HG03432 (cell line): ENCODE data around the gene KCNK1.

ENCODE experiments used
- ATAC-seq: cut with Tn5 transposase; IDR thresholded peaks from one replicate; pipeline ENCODE4 v1.9.1; 2021; ENCODE audit warnings: mild to moderate bottlenecking, moderate library complexity; ENCODE audit not compliant: unreplicated experiment

KCNK1 gene

GRCh38 chr1:233613252-233614172 lies at the start of gene KCNK1:
KCNK1 (plus strand) TSS chr1:233614106; CDS start chr1:233614172, 66 bp downstream.
- ATAC-seq, result peak; percentile 24

DNA sequence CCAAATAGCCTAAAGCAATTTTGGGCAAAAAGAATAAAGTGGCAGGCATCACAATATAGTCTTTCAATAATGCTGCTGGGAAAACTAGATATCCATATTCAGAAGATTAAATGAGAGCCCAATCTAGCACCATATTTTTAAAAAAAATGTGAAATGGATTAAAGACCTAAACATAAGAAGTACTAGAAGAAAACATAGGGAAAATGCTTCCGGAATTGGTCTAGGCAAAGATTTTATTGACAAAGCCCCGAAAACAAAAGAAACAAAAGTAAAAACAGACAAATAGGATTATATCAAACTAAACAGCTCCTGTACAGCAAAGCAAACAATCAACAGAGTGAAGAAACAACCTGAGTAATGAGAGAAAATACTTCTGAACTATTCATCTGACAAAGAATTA lies 48.6 kb upstream of the KCNK1 start:
- no peak for ATAC-seq

GRCh38 chr1:233566886-233567285 lies 47.0 kb upstream of the KCNK1 start:
- no peak for ATAC-seq

DNA sequence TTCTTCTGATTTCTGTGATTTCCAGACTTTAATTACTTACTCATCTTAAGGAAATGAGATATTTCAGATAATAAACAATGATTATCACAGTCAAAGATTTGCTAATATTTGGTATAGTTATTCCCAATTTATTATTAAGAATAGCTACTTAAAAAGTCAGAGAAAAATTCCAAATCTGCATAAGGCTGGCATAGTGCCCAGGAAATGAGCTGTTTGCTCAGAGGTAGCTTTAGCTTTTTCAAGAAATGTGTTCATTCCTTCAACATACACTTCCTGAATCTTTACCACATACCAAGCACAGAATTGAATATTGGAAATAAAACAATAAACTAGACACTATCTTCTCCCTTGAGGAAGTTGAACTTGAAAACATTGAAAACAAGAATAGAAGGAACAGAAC lies 44.3 kb upstream of the KCNK1 start:
- ATAC-seq, result no peak

- no peak for ATAC-seq
Observed at GRCh38 chr1:233570216-233570615, 43.7 kb upstream of the KCNK1 start.

DNA sequence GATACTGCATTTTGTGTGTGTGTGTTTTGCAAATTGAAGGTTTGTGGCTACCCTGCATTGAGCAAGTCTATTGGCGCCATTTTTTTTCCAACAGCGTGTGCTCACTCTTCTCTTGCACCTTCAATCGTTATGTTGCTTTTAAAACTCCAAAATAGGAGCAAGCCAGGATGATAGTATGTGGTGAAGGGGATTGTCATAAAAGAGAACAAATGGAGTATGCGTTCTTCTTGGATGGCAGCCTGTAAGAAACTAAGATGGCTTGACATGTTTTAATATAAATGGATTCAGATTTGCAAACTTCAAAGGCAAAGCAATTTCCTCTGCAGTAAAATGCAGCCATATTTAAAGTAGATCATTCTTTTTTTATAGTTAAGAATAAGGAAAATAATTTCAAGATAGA lies 43.2 kb upstream of the KCNK1 start:
- no peak for ATAC-seq

- ATAC-seq, result no peak
Observed at GRCh38 chr1:233572896-233573295, 41.0 kb upstream of the KCNK1 start.

- ATAC-seq, result no peak
Observed at GRCh38 chr1:233575450-233575849, 38.5 kb upstream of the KCNK1 start.

GRCh38 chr1:233582439-233582838 lies 31.5 kb upstream of the KCNK1 start:
- no peak for ATAC-seq

DNA sequence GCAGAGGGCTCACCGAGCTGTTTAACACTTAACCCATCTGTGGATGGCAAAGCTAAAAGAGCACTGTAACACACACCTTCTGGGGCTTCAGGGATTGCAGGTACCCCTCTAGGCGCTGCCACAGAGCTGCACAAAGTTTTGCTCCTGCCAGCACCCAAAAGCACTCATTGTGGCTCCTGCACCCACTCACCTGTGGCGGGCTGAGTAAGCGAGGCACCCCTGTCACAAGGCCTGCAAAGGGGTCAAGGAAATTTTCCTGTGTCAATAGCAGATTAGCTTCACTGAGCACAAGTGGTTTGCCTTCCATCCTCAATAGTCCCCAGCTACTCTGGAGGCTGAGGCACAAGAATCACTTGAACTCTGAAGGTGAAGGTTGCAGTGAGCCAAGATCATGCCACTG lies 29.5 kb upstream of the KCNK1 start:
- ATAC-seq, result no peak

GRCh38 chr1:233584931-233585330 lies 29.0 kb upstream of the KCNK1 start:
- ATAC-seq, result no peak

GRCh38 chr1:233586301-233586700 lies 27.6 kb upstream of the KCNK1 start:
- no peak for ATAC-seq

GRCh38 chr1:233587196-233587595 lies 26.7 kb upstream of the KCNK1 start:
- no peak for ATAC-seq

DNA sequence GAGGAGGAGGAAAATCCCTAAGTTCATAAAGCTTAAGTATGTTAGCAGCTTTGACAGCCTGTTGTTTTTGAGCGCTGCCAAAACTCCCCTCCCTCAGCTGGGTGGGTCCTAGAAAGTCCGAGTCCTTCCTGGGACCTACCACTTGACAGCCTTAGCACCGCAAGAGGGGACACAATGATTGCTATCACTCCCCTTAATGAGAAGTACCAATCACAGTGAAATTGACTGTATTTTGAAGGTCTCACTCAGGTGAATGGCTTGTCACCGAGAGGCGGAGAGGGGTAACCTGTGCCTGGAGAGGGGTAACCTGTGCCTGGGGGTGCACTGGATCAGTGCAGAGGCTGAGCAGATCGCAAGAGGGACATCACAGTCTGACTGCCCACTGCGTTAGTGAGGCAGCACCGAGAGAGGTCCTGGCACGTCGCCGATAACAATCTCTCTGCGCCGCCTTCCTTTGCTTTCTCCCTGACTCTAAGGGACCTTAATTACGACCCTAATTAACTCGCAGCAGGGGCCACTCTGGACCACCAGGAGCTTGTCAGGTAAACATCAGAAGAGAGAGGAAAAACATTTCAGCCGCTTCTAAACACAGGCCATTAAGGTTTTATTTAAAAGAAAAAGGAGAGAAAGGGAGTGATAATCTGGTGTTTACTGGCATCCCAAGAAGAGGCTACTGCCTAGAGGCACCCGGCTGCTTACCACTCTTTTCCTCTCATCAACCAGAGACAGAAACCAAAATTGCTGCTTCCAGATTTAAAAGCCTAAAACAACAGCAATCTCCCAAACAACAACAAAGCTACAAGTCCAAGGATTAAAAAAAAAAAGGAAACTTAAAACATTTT lies 25.7 kb upstream of the KCNK1 start:
- ATAC-seq, result no peak

GRCh38 chr1:233597489-233597901 lies 16.4 kb upstream of the KCNK1 start:
- ATAC-seq, result peak; percentile 31

- peak; percentile 87 for ATAC-seq
Observed at GRCh38 chr1:233598891-233599541, 14.9 kb upstream of the KCNK1 start.

DNA sequence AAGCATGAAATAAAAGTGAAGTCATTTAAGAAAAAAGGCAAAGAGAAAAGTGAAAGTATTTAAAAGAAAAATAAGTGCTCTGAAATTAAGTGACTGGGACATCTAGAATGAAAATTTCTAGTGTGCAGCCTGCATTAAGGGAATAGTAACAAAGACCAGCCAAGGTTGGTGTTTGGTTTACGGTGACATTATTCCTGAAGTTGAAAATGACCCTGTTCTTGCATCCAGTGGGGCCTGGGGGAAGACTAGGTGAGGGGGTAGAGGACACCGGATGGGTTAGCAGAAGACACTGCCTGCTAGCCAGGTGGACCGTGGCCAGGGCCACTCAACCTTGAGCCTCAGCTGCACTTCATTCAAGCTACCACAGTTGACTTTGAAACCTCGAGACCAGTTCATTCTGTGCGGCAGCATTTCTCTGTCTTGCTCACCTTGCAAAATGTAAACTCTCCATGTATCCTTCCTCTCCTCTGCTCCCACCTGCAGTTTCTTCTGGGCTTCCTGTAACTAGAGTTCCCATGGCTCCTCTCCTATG lies 14.3 kb upstream of the KCNK1 start:
- ATAC-seq, result peak; percentile 37

DNA sequence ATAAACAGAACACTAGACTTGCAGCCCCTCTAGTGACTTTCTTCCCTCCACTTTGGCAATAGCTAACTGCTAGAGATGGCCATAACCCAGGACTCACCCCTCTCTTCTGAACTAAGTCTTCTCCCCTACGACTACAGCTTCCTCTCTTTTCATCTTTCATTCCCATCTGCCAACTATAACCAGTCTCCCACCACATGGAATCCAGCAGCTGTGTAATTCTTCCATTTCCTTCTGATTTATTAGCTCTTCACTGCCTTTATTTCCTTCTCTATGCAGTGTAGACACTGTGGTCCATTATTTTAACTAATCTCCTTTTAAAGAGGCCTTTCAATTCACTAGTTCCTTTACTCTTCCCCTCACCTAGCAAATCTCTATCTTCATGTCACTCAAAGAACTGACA lies 13.4 kb upstream of the KCNK1 start:
- ATAC-seq, result no peak

DNA sequence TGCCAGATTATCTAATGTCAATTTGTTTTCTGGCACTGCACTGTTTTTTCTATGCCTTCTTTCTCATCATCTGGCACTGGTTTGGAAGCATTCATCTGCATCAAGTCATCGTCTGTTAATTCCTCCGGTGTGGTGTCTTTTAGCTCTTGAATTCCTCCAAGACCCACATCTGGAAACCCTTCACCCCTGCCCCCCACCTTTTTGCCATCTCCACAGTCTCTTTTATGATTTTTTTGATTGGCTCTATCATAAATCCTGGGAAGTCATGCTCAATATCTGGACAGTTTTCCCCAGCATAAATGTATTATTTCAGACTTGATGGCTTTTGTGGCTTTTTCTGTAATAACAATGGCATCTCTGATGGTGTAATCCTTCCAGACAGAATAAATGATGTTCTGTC lies 10.4 kb upstream of the KCNK1 start:
- no peak for ATAC-seq

GRCh38 chr1:233605205-233605604 lies 8.7 kb upstream of the KCNK1 start:
- ATAC-seq, result no peak

DNA sequence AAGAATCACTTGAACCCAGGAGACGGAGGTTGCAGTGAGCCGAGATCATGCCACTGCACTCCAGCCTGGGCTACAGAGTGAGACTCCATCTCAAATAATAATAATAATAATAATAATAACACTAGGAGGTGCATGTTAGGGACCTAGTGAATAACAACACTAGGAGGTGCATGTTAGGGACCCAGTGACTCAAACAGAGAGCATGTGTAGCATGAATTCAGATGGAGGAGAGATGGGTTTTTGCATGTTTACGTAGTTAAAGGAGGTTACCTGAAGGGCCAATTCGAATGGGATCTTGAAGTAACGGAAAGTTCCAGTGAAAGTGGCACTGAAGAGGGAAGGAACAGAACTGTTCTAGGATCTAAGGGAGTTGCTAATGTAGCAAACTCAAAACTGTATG lies 7.1 kb upstream of the KCNK1 start:
- no peak for ATAC-seq
